SHP77 (cell line): ENCODE measurements around the gene ZSCAN4.

ENCODE experiments used
- DNase-seq, 2 experiments: peaks; one replicate each; lab custom pipeline; 2025; lab: John Stamatoyannopoulos, UW

ZSCAN4 gene

DNA sequence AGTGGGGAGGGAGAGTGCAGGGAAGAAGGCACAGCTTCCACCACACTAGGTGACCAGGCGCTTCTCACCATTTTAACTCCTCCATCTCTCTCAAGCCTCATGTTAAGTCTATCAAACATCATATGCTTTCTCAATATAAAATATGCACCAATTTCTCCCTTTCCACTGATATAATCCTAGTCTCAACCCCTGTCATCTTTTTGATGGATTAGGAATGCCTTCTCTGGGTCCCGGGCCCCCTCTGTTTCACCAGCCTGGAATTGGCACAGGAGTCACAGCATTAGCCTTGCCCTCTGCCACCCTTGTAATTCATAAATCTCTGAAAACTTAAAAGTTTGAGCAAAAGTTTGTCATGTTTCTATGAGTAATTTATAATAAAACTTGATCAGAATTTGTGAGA is at the start of gene ZSCAN4:
Gene ZSCAN4 (plus strand): TSS at position 301 of the 400 bp plus-strand sequence. CDS start 7,211 bp downstream, outside the sequence.
- no peak for DNase-seq

DNA sequence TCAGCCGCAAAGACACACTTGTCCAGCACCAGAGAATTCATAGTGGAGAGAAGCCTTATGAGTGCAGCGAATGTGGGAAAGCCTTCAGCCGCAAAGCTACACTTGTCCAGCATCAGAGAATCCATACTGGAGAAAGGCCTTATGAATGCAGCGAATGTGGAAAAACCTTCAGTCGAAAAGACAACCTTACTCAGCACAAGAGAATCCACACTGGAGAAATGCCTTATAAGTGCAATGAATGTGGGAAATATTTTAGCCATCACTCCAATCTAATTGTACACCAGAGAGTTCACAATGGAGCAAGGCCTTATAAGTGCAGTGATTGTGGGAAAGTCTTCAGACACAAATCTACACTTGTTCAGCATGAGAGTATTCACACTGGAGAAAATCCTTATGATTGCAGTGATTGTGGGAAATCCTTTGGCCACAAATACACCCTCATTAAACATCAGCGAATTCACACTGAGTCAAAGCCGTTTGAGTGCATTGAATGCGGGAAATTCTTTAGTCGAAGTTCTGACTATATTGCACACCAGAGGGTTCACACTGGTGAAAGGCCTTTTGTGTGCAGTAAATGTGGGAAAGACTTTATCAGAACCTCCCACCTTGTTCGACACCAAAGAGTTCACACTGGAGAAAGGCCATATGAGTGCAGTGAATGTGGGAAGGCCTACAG is 47.9 kb upstream of the ZSCAN4 start:
- DNase-seq, result no peak

DNA sequence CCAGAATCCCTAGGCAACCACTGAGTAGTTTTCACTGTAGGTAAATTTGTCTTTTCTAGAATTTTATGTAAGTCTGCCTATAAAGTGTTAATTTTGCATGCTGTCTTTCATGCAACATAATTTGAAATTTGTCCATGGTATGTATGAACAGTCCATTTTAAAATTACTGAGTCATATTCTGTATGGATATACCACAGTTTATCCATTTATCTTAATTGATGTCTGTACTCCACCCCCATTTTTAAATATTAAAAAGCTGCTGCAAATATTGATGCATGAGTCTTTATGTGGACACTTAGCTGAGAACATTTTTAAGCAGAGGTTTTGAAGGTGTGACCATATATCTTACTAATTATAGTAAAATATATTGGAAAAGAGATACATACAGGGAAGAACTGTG is 45.6 kb upstream of the ZSCAN4 start:
- DNase-seq, result no peak

DNA sequence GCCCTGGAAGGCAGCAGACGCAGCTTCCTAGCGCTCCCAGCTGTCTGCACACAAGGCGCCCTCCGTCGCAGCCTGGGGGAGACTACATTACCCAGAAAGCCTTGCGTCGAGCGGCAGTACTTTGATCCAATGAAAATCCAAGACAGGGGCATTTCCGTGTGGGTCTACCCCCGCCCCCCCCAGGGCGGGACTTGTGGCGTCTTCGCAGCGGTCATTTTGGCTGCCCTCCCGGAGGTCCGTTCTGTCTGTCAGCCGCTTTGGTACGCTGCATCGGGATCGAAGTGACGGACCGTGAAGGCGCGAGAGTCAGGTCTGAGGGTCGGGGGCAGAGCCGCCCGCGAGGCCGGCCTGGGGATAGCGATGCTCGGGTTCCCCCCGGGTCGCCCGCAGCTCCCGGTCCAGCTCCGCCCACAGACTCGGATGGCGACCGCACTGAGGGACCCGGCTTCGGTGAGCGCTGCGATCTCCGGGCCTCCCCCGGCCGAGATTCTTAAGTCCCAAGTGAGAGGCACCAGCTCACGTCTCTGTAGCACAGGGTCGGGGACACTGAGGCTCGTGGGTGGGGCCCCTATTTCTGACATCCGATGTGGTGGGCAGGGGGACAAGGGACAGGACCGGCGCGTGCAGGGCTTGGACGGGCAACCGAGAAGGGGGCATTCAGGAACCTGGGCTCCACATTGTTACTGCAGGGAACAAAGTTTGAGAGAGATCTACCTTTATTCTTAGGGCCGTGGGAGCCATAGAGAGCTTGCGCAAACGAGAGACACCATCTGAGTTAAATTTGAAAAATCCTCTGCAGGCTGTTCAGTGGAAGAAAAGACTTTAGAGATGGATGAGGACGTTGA is 35.5 kb upstream of the ZSCAN4 start, which contains the start of gene ZNF211:
Gene ZNF211 (plus strand): TSS at position 182 of the 845 bp plus-strand sequence. CDS start 179 bp downstream, at position 361.
- peak; percentile 88 to 90 for DNase-seq

DNA sequence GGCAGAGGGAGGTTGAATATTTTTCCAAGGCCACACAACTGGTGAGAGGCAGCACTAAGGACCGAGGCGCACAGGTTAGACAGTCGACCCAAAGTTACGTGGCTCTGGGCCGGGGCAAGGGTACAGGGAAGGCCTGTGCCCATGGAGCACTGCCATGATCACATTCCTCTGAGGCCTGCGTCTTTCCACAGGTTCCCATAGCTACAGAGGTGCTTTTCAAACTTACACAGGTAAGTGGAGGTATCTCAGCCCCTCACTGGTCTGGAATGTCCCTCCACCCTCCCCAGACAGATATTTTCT is 35.0 kb upstream of the ZSCAN4 start:
- DNase-seq, result no peak

DNA sequence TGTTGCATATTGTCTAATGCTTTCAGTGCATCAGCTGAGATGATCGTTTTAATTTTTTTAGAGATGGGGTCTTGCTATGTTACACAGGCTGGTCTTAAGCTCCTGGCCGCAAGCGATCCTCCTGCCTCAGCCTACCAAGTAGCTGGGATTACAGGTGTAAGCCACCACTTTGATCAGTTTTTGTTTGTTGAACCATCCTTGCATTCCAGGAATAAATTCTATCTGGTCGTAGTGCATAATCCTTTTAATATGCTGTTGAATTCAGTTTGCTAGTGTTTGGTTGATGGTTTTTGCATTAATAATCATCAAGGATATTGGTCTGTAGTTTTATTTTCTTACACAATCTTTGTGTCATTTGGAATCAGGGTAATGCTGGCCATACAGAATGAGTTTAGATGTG is 31.4 kb upstream of the ZSCAN4 start:
- DNase-seq, result no peak

DNA sequence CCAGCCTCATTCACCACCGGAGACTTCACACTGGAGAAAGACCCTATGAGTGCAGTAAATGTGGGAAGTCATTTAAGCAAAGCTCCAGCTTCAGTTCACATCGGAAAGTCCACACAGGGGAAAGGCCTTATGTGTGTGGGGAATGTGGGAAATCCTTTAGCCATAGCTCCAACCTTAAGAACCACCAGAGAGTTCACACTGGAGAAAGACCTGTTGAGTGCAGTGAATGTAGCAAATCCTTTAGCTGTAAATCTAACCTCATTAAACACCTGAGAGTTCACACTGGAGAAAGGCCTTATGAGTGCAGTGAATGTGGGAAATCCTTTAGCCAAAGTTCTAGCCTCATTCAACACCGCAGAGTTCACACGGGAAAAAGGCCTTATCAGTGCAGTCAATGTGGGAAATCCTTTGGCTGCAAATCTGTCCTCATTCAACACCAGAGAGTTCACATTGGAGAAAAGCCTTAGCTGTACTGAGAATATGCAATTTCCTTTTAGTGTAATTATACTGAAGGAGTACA is 27.0 kb upstream of the ZSCAN4 start:
- DNase-seq, result no peak

GRCh38 chr19:57642396-57643046 is 26.2 kb upstream of the ZSCAN4 start:
- no peak for DNase-seq

DNA sequence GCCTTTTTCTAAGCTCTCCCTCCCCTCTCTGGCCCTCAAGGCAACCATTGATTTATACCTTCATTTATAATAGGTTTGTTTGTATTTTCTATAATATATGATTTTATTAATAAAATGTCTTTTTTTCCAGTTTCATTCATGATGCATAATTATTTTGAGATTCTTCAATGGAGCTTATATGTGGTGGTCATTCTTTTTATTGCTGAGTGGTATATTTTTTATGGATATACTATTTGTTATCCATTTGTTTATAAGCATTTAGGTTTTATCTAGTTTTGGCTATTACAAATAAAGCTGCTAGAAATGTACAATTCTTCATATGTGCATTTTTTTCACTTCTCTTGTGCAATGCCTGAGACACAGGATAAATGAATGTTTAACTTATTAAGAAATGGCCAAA is 25.0 kb upstream of the ZSCAN4 start:
- no peak for DNase-seq

- no peak for DNase-seq
These were observed 20.3 kb upstream of the ZSCAN4 start for GRCh38 chr19:57648331-57649003.

DNA sequence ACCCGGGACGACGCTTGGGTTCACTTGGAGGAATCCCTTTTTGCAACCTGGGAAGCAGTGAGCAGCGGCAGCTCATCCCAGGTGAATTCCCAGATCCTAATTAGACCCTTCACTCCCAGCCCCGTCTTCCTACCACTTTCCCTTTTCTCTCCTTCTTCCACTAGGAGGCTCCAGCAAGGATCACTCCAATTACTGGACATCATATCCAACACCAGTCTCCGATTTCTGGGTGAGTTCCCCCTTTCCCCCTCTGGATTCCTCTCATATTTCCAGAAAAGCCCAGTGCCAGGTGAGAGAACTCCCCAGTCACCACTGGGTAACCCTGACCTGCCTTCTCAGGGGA is 17.1 kb upstream of the ZSCAN4 start:
- no peak for DNase-seq

GRCh38 chr19:57653689-57654088 is 15.0 kb upstream of the ZSCAN4 start:
- no peak for DNase-seq

DNA sequence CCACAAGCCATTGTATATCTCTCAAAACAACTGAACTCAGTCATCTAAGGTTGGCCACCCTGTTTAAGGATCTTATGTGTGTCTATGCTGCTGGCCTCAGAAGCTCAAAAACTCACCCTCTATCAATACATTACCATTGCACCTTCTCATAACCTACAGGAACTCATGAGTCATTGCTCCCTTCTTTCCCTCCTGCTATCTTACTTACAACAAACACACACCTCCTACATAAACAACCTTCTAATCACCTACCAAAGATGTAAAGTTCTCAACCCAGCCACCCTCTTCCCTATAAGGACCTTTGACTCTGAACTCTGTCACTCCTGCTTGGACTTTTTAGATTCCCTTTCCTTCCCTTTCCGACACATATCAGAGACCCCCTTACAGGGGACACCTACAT is 13.3 kb upstream of the ZSCAN4 start:
- DNase-seq, result no peak

DNA sequence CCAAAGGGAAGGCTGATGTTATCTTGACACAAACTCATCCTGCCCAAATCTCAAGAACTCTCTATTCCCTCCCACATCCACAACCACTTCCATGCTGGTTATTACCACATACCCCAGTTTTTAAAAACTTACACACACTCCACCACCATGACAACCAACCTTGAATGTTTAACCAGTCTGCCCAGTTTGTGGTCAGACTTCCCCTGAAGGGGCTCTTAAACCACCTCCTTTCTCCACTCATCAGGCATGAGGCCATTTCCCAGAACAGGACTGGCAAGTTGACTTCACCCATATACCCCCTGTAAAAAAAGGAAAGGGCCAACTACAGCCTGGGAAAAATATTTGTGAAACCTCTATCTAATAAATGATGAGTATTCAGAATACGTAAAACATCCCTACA is 12.4 kb upstream of the ZSCAN4 start:
- no peak for DNase-seq

GRCh38 chr19:57664269-57665127 is 4.2 kb upstream of the ZSCAN4 start:
- DNase-seq, result no peak

- no peak for DNase-seq
These were observed 3.4 kb upstream of the ZSCAN4 start for GRCh38 chr19:57665261-57665806.

GRCh38 chr19:57667228-57667627 is 1.5 kb upstream of the ZSCAN4 start:
- DNase-seq, result no peak

- no peak for DNase-seq
These were observed 2.6 kb downstream of the ZSCAN4 start for GRCh38 chr19:57671124-57671895.

DNA sequence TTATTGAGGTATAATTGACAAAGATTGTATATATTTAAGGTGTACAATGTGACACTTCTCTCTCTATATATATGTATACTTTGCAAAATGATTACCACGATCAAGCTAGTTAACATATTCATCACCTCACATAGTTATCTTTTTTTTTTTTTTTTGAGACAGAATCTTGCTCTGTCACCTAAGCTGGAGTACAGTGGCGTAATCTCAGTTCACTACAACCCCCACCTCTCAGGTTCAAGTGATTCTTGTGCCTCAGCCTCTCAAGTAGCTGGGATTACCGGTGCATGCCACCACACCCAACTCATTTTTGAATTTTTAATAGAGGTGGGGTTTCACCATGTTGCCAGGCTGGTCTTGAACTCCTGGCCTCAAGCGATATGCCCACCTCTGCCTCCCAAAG is 3.7 kb downstream of the ZSCAN4 start:
- DNase-seq, result no peak

GRCh38 chr19:57675881-57676280 is 7.1 kb downstream of the ZSCAN4 start:
- no peak for DNase-seq
